Endothelial cell of umbilical vein (primary cell): ENCODE measurements around the gene TTC34. TPM values are rescaled to one million over a fixed set of nuclear protein-coding genes. Genes with fewer than 3 reads are reported as not detected.

ENCODE experiments used
- BruUV-seq: library from RNA; stranded (reverse); fragments of 400-500 nt; replicated peaks from 2 replicates; lab custom pipeline; 2021; lab: Mats Ljungman, UMichigan
- CTCF ChIA-PET: fragments of 300-600, 350-600 bp; sonication (Branson Sonifier 250); formaldehyde crosslinking; loops from one replicate; lab custom pipeline; 2021; ENCODE audit warnings: antibody characterized with exemption, inconsistent platforms; lab: Charles Lee
- POLR2A ChIA-PET: fragments of 300-600, 350-600 bp; sonication (Branson Sonifier 250); formaldehyde crosslinking; loops from one replicate; lab custom pipeline; 2021; ENCODE audit warnings: antibody characterized with exemption, inconsistent platforms; lab: Charles Lee
- DNase-seq: peaks from one replicate; pipeline ENCODE4 v3.0.0-alpha.2; 2011; ENCODE audit warnings: low read depth, low spot score
- FAIRE-seq: peaks from 2 replicates; lab custom pipeline; 2011; peaks lifted over from hg19 to GRCh38; lab: Jason Lieb, UNC
- H2AFZ ChIP-seq: 2 replicates; pipeline ENCODE4 v1.6.0; 2012; ENCODE audit warnings: low read depth, low read length, control low read depth, inconsistent platforms
- H3K27ac ChIP-seq: 2 replicates; pipeline ENCODE4 v1.5.1; 2011; ENCODE audit warnings: low read depth, mild to moderate bottlenecking, control low read depth, low read length, moderate library complexity; ENCODE audit not compliant: insufficient read depth
- H3K27me3 ChIP-seq, 2 experiments: 2 replicates each; pipeline versions ENCODE4 v1.6.0 to v1.6.1; 2011; ENCODE audit warnings: low read length in 2 of 2, mixed read lengths in 1 of 2; ENCODE audit not compliant: control insufficient read depth in 2 of 2, insufficient read depth in 2 of 2
- H3K36me3 ChIP-seq, 2 experiments: 2 replicates in 1 of 2; 3 replicates in 1 of 2; pipeline ENCODE4 v1.5.1; 2011; ENCODE audit warnings: low read length in 2 of 2, mild to moderate bottlenecking in 1 of 2, moderate library complexity in 1 of 2; ENCODE audit not compliant: control insufficient read depth in 2 of 2, insufficient read depth in 2 of 2; ENCODE audit errors: extremely low read depth in 1 of 2
- H3K4me1 ChIP-seq: 3 replicates; pipeline ENCODE4 v1.5.1; 2011; ENCODE audit warnings: mild to moderate bottlenecking, low read length; ENCODE audit not compliant: control insufficient read depth, insufficient read depth; ENCODE audit errors: extremely low read depth
- H3K4me2 ChIP-seq: 2 replicates; pipeline ENCODE4 v1.6.1; 2011; ENCODE audit warnings: low read length, control low read depth, mixed read lengths; ENCODE audit not compliant: insufficient read depth
- H3K4me3 ChIP-seq, 3 experiments: fragments of 200-600 bp in 1 of 3; sonication (generic), shearing (Covaris generic) in 1 of 3; replicated peaks in 1 of 3; 2 replicates each; pipeline ENCODE4 v1.5.1; 2011 to 2016; ENCODE audit warnings: control low read depth in 3 of 3, low read length in 3 of 3, mild to moderate bottlenecking in 2 of 3, inconsistent platforms in 1 of 3, low read depth in 1 of 3, moderate library complexity in 1 of 3; ENCODE audit not compliant: insufficient read depth in 1 of 3
- H3K79me2 ChIP-seq: 2 replicates; pipeline ENCODE4 v1.6.0; 2012; ENCODE audit warnings: low read length, inconsistent platforms; ENCODE audit not compliant: control insufficient read depth, insufficient read depth
- H3K9ac ChIP-seq: replicated peaks from 2 replicates; pipeline ENCODE3; 2011; ENCODE audit warnings: low read length, control low read depth; ENCODE audit not compliant: insufficient read depth; ENCODE audit errors: extremely low read depth
- H3K9me1 ChIP-seq: replicated peaks from 3 replicates; pipeline ENCODE4 v1.6.0; 2011; ENCODE audit warnings: mild to moderate bottlenecking, low read length; ENCODE audit not compliant: control insufficient read depth, insufficient read depth; ENCODE audit errors: extremely low read depth
- H3K9me3 ChIP-seq: replicated peaks from 2 replicates; pipeline ENCODE4 v1.5.1; 2012; ENCODE audit warnings: low read length, inconsistent platforms; ENCODE audit not compliant: control insufficient read depth, insufficient read depth
- H4K20me1 ChIP-seq: replicated peaks from 2 replicates; pipeline ENCODE3; 2011; ENCODE audit warnings: mild to moderate bottlenecking, low read length; ENCODE audit not compliant: control insufficient read depth, insufficient read depth; ENCODE audit errors: extremely low read depth
- EZH2 ChIP-seq: IDR thresholded peaks from 2 replicates; pipeline ENCODE4 v1.6.1; 2012; ENCODE audit warnings: borderline replicate concordance, low read depth, mild to moderate bottlenecking, moderate library complexity, low read length, inconsistent platforms; ENCODE audit not compliant: severe bottlenecking
- FOS ChIP-seq: IDR thresholded peaks from 2 replicates; pipeline ENCODE4 v1.6.1; 2011; ENCODE audit warnings: mild to moderate bottlenecking, low read length, moderate library complexity, borderline replicate concordance; ENCODE audit not compliant: insufficient read depth
- GATA2 ChIP-seq: IDR thresholded peaks from 2 replicates; pipeline ENCODE4 v1.7.0; 2011; ENCODE audit warnings: low read depth, mild to moderate bottlenecking, moderate library complexity, mixed read lengths, low read length; ENCODE audit not compliant: insufficient read length, insufficient read depth
- JUN ChIP-seq: IDR thresholded peaks from 2 replicates; pipeline ENCODE4 v1.6.1; 2011; ENCODE audit warnings: borderline replicate concordance, low read depth; ENCODE audit not compliant: insufficient read length, insufficient read depth
- MYC ChIP-seq: IDR thresholded peaks from one replicate; pipeline ENCODE4 v1.6.1; 2011; ENCODE audit warnings: mild to moderate bottlenecking, low read depth, low read length
- POLR2A ChIP-seq: IDR thresholded peaks from 2 replicates; pipeline ENCODE4 v1.6.1; 2012; ENCODE audit warnings: low read depth, mild to moderate bottlenecking, control low read depth, low read length
- POLR2AphosphoS5 ChIP-seq: IDR thresholded peaks from 2 replicates; pipeline ENCODE4 v1.6.1; 2012; ENCODE audit warnings: low read depth, mild to moderate bottlenecking, control low read depth, low read length, moderate library complexity; ENCODE audit not compliant: insufficient read depth
- dilution Hi-C: fragments of 300-500 bp; cut with MboI; formaldehyde crosslinking; loops from one replicate; pipeline ENCODE4 v1.15.0; 2019; ENCODE audit warnings: low sequenced_read_pairs; ENCODE audit not compliant: extremely low pct_ligation_motif_present
- intact Hi-C: fragments of 100-400 bp; cut with micrococcal nuclease; formaldehyde crosslinking; loops from one replicate; pipeline ENCODE4 v1.10.0; 2022
- polyA plus RNA-seq, 4 experiments: library from polyadenylated mRNA; depleted of rRNA in 3 of 4; stranded (reverse) in 3 of 4; unstranded in 1 of 4; fragments of >200 nt; gene quantifications; 2 replicates each; pipeline versions ENCODE4 v1.2.1 to v1.2.3, GENCODE V29; 2011 to 2012; ENCODE audit warnings: missing spikeins in 1 of 4
- total RNA-seq: library from RNA; stranded (reverse); gene quantifications from 2 replicates; pipeline ENCODE4 v1.2.3, GENCODE V29; 2021
- TF ChIP-seq, protein P1 (sequence below): IDR thresholded peaks from 2 replicates; pipeline ENCODE4 v1.6.1; 2011; ENCODE audit not compliant: insufficient read depth, insufficient read length
- TF ChIP-seq, protein P2 (sequence below), 2 donors: IDR thresholded peaks; 1 replicate in 1 of 2; 2 replicates in 1 of 2; pipeline ENCODE4 v1.5.1; 2011; ENCODE audit warnings: low read length in 2 of 2, mild to moderate bottlenecking in 2 of 2, moderate library complexity in 2 of 2, control low read depth in 1 of 2, inconsistent platforms in 1 of 2, low read depth in 1 of 2; ENCODE audit not compliant: insufficient read depth in 1 of 2; ENCODE audit errors: extremely low read depth in 1 of 2

Gene TTC34
- total and polyA plus RNA-seq, 2 donors (not counting 3 experiments of a cell fraction or from before 2014, with no cell fraction given) = 0.08 to 0.77 TPM

DNA sequence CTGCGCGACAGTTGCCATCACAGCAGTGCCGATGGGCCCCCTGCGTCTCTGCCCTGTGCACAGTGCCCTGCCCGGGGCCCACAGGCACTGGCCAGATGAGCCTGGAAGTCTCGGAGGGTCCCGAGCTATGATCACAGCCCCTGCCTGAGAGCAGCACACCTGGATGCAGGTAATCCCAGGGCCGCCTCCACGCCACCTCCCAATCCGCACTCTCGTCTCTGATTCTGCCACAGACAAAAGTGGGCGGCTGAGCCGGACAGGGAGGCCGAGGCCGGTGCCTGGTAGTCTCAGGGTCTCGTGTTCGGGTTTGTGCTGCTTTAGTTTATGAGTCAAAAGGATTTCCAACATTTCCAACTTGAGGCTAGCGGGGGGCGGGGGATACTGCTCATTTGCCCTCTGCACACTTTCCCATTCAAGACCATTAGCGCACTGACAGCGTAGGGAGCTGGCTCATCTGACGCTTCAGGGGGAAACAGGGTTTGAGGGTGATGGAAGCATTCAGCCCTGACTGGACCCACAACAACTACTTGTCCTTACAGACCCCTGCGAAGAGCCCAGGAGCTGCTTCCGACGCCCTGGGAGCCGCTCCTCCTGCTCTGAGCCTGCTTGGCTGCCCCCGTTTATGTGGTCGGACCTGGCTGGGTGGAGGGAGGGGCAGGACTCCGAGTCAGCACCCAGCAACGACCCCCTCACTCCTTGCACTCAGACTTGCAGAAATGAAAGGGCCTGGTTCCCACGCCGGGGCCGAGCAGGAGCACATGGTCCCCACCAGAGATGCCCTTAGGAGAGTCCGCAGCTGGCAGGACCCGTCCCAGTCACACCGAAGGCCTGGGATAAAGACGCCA, 1.8 kb upstream of the TTC34 start:
- H3K9me1 ChIP-seq = no peaks in the 10 kb centered on the region
- POLR2A ChIA-PET = no interaction called here
- no peaks in the 10 kb centered on the region for H3K9me3 ChIP-seq
- H3K79me2 ChIP-seq = no peaks in the 10 kb centered on the region
- no peak for DNase-seq
- H2AFZ ChIP-seq = no peak overlapping the region
- no peak for FAIRE-seq
- H3K27me3 ChIP-seq = no peaks in the 10 kb centered on the region
- CTCF ChIA-PET = no interaction called here
- intact Hi-C loops = no loop called here
- dilution Hi-C loops = no loop called here
- H3K4me2 ChIP-seq = no peak overlapping the region
- no peak overlapping the region for H3K27ac ChIP-seq
- H3K4me1 ChIP-seq = no peaks in the 10 kb centered on the region
- H3K9ac ChIP-seq = no peak overlapping the region
- no peak overlapping the region for H3K4me3 ChIP-seq
- BruUV-seq = no TSS peak
- H4K20me1 ChIP-seq = no peaks in the 10 kb centered on the region
- TF ChIP-seq POLR2AphosphoS5 (no peak), GATA2 (no peak), JUN (no peak), MYC (no peak), POLR2A (no peak), FOS (no peak), EZH2 (no peak)
- TF ChIP-seq, protein P1, sequence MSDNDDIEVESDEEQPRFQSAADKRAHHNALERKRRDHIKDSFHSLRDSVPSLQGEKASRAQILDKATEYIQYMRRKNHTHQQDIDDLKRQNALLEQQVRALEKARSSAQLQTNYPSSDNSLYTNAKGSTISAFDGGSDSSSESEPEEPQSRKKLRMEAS = no peak
- TF ChIP-seq, protein P2, sequence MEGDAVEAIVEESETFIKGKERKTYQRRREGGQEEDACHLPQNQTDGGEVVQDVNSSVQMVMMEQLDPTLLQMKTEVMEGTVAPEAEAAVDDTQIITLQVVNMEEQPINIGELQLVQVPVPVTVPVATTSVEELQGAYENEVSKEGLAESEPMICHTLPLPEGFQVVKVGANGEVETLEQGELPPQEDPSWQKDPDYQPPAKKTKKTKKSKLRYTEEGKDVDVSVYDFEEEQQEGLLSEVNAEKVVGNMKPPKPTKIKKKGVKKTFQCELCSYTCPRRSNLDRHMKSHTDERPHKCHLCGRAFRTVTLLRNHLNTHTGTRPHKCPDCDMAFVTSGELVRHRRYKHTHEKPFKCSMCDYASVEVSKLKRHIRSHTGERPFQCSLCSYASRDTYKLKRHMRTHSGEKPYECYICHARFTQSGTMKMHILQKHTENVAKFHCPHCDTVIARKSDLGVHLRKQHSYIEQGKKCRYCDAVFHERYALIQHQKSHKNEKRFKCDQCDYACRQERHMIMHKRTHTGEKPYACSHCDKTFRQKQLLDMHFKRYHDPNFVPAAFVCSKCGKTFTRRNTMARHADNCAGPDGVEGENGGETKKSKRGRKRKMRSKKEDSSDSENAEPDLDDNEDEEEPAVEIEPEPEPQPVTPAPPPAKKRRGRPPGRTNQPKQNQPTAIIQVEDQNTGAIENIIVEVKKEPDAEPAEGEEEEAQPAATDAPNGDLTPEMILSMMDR (IDR thresholded peaks at IDR 0.05; ENCODE audit: extremely low read depth in 1 of 2, insufficient read depth in 1 of 2, low read depth in 1 of 2, low read length in 2 of 2) = no peak
- no peaks in the 10 kb centered on the region for H3K36me3 ChIP-seq
